SH-SY5Y (cell line): ENCODE results near the gene MED13L.

Source experiments
- GATA2 ChIP-seq: IDR thresholded peaks from 2 replicates; pipeline ENCODE4 v1.6.1; 2011; ENCODE audit warnings: mild to moderate bottlenecking, low read depth, low read length
- GATA3 ChIP-seq: IDR thresholded peaks from 2 replicates; pipeline ENCODE4 v1.6.1; 2011; ENCODE audit warnings: low read depth, mild to moderate bottlenecking, low read length, moderate library complexity

MED13L gene

DNA sequence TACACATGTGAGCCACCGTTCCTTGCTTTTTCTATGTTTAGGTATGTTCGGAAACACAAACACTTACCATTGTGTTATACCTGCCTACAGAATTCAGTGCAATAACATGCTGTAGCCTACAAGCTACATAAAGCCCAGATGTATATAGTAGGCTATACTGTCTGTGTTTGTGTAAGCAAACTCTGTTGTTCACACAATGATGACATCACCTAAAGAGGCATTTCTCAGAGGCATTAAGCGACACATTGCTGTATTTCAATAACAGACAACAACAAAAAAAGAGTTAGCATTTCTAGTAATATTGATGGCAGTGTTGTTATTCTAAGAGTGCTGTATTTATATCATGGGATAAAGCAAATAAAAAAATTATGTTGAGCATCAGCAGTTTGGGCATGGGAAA is 70.2 kb downstream of the MED13L start:
- no peak for TF ChIP-seq GATA3
- no peak for TF ChIP-seq GATA2

DNA sequence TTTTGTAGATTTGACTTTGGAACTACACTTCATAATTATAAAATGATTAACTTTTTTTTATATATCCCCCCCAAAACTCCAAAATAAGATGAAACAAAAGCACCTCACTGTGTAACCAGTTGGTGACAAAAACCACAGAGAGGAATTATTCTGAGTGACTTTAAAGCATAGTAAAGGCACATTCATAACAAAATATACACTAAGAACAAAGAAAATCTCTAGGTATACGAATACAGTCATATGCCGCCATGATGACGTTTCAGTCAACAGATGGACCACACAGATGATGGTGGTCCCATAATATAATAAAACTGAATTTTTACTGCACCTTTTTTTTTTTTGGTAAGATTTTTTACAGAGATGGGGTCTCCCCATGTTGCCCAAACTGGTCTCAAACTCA is 70.7 kb downstream of the MED13L start:
- TF ChIP-seq GATA2 (no peak), GATA3 (no peak)

DNA sequence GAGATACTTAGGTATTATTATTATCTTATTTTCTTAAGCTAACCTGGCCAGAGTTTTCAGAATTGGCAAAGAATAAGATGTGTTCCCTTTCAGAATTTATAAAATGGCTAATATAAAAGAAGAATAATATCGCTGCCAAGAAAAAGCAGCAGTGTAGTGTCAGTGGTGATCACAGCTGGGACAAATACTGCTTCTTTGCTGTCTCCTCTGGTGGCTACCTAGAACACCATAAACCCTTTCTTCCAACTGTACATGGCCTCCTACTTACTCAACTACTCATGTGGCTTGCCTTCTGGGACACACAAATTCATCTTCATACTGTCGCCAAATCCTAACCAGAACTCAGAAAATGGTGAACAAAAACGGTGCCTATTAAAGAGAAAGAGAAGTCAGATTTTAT is 72.7 kb downstream of the MED13L start:
- no peak for TF ChIP-seq GATA2
- no peak for TF ChIP-seq GATA3

DNA sequence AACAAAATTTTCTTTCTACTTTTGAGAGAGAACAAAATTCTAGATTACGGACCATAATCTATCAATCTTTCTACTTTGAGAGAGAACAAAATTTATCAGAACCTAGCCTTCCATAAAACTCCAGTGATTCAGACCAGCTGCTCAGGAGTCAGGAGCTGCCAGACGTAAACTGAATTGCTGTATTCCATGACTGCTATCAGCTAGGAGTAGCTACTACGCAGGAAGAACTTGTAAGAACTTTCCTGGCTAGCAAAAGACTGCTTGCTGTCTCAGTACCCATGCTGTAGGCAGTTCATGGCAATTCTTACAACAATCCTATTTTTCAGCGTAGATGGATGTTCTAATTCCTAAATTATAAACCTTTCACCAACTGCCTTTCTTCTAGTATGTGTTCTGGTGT is 73.3 kb downstream of the MED13L start:
- no peak for TF ChIP-seq GATA2
- TF ChIP-seq GATA3: no peak

DNA sequence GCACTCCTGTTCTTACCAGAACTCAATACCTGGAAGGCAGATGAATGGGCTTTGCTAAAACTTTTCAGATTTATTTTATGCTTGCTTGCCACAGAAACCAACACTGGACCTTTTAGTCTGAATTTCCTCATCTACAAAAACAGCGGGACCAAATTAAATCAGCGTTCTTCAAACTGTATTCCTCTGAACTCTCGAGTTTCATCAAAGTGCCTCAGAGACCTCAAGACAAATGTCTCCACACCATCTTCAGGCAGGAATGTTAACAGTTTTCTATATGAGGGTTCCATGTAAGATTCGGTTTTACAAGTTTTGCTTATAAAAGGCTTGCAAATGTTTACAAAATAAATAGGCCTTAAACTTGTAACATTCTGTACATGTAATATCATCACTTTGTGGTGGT is 74.6 kb downstream of the MED13L start:
- TF ChIP-seq GATA3: no peak
- TF ChIP-seq GATA2: no peak

DNA sequence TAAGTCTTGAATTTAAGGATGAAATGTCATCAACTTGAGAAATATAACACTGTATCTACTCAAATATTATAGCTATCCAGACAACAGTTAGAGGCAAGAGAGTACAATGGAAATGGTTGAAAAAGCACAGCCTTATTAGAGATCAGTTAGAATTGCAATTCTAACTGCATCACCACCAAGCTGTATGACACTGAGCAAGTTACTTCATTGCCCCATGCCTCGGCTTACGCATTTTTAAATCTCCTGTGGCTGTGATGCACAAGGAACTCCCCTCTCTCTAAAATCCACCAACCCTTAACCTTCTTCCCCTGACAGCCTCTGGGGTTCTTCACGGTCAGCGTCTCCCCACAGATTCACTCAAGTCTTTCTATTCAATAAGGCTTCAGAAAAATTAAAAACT is 75.1 kb downstream of the MED13L start:
- TF ChIP-seq GATA3 (no peak), GATA2 (no peak)

DNA sequence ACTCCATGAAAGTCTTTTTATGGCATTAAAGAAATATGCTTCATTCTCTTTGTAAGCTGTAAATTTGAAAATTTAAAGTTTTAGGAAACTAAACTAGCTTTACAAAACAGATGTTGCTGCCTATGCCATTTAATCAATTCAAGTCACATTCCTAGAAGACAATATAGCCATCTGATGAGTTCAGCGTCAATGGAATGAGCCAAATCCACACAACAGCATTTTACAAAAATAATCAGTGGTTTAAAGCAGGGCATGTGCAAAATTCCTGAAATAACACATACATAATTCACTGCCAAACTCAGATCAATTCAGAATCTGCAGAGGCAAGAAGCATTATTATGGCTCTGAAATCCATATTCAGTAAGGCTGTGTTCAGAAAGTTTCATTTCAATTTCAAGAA is 75.6 kb downstream of the MED13L start:
- no peak for TF ChIP-seq GATA2
- no peak for TF ChIP-seq GATA3

DNA sequence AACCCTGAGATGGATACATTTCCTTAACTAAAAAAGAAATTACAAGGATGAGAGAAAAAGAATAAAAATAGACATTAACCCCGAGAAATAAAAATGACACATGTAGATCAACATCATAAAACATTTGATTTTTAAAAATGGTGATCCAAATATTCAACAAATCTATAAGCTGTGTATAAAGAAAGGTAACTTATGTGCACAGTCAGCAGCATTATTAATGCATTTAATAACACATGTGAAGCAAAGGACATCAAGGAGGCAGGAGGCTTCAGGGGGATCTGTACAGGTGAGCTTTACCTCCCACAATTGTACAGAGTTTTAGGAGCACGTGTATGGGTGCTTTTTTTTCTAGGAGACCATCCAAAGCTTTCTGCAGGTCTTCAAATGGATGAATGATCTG is 76.1 kb downstream of the MED13L start:
- no peak for TF ChIP-seq GATA2
- TF ChIP-seq GATA3: no peak

DNA sequence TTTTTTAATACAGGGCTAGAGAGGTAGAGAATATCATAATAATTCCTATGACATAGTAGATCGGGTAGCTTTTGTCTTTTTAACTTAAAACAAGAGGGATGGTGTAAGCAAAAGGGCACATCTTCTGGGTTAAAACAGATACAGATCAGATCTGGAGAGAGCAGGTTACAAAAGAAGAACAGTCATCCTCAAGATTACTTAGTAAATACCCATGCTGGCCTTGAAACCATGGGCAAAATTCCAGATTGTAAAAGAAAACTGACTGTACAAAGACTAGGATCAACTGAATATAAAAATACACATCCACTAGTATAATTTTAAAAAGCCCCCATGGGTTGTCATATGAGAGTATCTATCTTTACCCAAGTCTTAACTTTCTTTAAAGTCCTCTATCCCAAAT is 76.7 kb downstream of the MED13L start:
- no peak for TF ChIP-seq GATA3
- TF ChIP-seq GATA2: no peak

DNA sequence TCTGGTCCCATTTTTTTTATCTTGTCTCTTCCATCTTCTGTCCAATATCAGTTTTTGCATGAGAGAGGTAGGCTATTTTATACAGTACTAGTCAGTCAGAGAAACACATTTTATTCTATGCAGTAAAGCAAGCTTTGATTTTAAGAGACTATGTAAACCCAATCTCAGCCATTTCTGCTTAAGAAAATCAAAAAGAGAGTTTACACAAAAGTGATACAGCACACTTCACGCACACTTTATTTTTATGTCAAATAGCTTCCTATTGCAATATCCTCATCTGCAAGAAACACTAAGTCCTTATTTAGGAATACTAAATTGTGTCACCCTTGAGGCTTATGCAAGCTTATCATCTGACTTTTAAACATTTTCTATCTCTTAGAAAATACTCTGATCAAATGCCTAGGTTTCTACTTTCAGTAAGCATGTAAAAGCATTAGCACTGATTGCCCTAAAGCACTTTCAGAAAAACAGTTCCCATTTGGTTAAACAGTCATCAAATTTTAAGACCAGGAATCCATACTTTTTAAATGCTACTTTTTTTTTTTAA is 78.3 kb downstream of the MED13L start:
- TF ChIP-seq GATA2 (no peak), GATA3 (no peak)

DNA sequence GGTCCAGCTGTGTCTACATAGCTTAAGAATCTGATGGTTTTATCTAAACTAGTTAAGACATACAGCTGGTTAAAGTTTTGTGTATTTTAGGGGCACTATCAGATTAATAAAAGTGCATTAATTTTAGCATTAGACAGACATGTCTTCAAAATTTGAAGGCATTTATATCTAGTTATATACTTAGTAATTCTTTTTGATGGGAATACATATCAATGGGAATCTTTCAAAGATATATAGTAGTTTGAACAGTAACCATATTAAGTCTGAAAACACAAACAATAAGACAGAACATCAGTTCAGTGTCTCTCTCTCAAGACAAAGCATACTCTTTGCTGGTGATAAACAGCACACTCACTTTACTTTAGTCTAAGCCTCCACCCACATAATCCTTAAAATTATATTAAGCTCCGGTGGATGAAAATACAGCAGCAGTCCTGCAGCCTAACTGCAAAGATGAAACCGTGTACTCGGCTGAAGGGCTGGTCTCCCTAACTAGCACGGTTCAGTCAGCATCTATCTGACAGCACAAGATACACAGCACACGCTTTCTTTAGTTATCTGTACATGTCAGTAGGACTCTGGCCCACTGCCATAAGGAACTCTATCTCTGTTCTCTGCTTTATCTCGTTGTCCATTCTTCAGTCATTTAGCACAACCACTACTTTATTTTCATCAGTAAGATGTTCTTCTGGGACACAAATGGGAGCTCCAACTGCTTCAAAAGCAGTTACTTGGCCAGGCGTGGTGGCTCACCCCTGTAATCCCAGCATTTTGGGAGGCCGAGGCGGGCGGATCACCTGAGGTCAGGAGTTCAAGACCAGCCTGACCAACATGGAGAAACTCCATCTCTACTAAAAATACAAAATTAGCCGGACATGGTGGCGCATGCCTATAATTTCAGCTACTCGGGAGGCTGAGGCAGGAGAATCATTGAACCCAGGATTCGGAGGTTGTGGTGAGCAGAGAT is 80.5 kb downstream of the MED13L start:
- no peak for TF ChIP-seq GATA2
- no peak for TF ChIP-seq GATA3

DNA sequence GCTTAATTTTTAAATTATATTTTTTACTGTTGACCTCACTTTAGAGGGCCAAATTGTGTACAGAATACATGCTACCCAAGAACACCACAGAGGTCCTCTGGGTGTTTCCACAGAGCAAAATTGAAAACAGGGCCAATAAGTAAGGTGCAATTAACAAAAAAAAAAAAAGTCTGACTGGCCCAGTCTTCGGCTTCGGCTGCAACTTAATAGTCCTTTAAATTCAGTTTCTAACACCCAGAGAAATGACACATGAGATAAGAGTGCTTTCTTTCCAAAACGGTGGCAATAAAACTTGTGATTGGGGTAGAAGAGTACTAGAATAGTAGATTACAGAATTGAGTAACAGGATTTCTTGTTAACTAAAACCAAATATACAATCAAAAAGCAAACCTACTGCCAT is 81.3 kb downstream of the MED13L start:
- TF ChIP-seq GATA3 (no peak), GATA2 (no peak)

DNA sequence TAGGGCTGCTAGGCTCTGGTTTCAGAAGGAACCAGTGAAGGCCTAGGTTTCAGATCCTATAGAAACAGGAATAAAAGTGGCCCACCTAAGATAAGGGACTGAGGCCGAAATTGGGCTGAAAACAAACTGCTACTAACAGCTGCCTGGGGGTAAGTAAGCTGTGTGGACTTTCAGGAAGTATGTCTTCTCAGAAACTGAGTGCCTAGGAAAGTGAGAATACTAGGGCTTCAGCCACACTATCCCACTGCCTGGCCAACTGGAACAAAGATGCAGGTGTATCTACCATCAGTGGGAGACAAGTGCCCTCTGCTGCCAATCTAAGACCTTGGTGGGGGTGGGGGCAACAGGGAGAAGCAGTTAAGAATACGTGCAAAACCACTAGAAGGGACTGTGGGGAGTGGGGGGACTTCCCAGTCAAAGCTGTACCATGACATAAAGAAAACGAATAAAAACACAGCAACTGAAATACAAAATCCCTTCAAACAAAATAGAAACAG is 82.5 kb downstream of the MED13L start:
- TF ChIP-seq GATA2 (no peak), GATA3 (no peak)

DNA sequence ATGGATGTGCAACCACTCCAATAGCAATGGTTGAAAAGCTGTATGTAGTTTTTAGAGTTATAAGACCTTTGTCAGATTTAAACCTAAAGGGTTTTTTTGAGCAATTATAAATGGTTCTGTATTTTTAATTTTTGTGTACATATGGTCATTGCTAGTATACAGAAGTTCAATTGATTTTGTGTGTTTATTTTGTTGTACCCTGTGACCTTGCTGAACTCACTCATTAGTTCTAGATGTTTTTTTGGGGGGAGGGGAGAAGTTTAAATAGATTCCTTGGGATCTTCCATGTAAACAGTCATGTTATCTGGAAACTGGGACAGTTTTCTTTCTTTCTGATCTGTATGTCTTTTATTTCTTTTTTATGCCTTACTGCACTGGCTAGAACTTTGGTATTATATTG is 87.8 kb downstream of the MED13L start:
- TF ChIP-seq GATA3 (no peak), GATA2 (no peak)

DNA sequence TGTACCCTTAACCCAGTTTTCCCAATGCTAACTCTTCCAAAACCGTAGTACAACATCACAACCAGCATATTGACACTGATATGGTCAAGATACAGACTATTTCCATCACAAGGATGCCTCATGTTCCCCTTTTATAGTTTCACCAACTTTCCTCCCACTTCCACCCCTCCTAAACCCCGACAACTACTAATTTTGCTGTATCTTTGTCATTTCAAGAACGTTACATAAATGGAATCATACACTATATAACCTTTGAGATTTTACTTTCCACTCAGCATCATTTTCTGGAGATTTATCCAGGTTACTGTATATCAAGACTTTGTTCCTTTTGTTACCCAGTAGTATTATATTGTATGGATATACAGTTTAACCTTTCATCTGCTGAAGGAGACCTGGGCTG is 88.9 kb downstream of the MED13L start:
- TF ChIP-seq GATA3 (no peak), GATA2 (no peak)

DNA sequence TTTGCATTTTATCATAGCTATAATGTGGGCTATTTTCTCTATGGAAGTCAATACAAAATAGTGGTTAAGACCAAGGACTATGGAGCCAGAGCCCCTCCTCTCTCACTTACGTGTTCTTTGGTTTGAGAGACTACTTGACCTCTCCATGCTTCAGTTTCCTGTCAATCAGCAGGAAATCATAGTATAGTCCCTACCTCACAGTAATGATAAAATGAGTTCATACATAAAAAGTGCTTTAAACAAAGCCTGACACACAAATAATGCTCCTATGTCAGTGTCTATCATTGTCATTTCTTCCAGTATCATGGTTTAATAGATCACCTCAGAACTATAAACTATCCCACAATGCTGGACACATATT is 90.4 kb downstream of the MED13L start:
- no peak for TF ChIP-seq GATA2
- no peak for TF ChIP-seq GATA3

DNA sequence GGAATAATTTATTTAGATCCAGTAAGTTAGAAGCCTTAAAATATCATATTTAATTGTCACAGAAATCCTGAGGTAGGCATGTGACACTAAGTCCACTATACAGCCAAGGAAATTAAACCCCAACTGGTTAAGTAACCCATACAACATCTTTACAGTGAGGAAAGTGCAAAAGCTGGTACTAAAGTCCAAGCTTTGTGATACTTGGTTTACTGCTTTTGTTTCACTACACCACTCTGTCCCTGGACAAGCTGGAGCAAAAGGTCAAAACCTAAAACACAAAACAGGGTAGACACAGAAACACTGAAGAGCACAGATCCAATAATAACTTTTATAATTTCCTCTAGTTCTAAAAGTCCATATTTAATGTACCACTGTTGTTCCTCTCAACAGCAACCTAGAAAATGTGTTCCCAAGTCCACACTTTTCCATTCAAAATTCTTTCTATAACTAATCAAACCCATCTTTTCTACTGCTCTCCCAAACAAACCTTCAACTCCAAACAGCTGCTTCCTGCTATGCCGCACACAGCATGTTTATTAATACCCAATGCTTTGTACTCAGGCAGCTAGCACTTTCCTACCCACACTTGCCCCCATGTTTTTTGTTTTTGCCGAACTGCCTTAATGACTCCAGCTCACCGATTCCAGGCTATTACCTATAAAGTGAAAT is 90.9 kb downstream of the MED13L start:
- TF ChIP-seq GATA2: no peak
- no peak for TF ChIP-seq GATA3
